ENCODE data around the gene NBL1.

The NBL1 gene

DNA sequence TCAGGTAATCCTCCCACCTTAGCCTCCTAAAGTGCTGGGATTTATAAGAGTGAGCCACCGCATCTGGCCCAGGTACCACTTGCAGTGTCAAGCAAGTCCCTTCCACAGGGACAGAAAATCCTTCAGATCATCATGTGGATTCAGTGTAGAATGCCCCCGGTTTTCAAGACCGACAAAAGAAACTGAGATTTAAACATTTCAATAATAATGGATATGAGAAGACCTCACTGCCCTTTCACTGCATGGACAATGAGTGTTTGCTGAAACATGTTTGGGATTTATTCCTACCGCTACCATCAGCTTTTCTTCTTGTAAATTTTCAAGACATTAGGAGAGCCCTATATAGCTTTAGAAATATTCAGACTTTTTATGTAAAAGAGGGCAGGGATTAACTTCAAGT is 62.0 kb downstream of the NBL1 start:
- DNase-seq = no peak
